ENCODE data around the gene NUDC.
"Not testable (repeated sequence)": the region's sequence is repeated elsewhere in the genome, so short reads cannot be mapped to it uniquely, and the experiment has no call there.

NUDC gene

DNA sequence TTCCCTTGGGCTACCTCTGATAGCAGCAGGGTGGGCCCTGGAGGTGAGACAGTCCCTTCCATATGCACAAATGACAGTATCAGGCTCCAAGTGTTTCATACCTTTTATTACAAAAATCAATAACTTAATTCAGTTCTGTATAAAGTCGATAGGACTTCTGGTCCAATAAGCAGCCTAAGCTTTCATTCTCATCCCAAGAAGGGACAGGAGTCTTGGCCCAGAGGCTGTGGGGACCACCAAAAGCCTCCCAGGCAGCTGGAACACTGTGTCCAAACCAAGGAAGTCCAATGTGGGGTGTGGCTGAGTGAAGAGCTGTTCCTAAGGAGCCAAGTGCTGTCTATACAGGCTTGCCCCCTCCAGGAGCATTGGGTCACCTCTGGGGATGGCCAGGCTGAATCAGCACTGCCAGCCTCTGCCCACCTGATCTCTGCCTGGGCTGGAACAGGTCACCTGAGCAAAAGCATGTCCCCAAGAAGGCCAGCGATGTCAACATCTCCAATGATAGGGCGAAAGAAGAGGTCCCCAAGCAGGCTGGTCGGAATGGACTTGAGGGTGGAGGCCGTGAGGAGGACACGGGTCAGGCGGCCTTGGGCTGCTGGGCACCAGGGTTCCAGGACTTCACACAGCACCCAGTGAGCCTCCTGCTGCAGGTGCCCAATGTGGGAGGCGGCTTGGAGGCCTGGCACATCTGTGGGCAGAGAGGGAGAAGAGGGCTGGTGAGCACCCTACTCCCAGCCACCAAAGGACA is 10.0 kb upstream of the NUDC start:
- no peak for DNase-seq (ENCODE audit: extremely low read depth in 1 of 2, low read depth in 1 of 2)

DNA sequence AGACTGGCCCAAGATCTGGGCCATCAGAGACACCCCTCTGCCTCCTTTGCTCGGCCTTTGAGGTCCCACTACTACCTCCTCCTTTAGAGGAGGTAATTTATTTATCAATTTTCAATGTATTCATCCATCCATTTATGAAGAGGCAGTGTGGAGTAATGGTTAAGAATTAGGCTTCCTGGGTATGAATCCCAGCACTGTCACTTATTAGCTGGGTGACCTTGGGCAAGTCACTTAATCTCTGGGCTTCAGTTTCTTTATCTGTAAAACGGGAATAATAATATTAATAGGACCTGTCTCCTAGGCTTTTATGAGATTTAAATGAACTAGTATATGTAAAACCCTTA is 9.4 kb upstream of the NUDC start:
- DNase-seq (ENCODE audit: extremely low read depth in 1 of 2, low read depth in 1 of 2), result no peak

DNA sequence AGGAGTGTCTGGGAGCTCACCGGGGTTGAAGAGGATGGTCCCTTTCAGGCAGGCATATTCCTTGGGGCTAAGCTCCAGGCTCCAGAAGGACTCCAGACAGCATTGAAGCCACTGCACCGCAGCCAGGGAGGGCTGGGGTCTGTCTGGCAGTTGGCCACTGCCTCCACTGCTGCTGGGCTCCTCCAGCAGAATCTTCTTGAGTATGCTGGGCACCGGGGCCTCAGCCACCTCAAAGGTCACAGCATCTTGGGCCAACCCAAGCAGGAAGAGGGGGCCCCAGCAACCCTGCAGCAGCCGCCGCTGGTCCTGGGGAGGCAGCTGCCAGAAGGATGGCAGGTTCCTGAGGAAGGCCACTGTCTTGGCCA is 8.2 kb upstream of the NUDC start:
- no peak for DNase-seq (ENCODE audit: extremely low read depth in 1 of 2, low read depth in 1 of 2)

DNA sequence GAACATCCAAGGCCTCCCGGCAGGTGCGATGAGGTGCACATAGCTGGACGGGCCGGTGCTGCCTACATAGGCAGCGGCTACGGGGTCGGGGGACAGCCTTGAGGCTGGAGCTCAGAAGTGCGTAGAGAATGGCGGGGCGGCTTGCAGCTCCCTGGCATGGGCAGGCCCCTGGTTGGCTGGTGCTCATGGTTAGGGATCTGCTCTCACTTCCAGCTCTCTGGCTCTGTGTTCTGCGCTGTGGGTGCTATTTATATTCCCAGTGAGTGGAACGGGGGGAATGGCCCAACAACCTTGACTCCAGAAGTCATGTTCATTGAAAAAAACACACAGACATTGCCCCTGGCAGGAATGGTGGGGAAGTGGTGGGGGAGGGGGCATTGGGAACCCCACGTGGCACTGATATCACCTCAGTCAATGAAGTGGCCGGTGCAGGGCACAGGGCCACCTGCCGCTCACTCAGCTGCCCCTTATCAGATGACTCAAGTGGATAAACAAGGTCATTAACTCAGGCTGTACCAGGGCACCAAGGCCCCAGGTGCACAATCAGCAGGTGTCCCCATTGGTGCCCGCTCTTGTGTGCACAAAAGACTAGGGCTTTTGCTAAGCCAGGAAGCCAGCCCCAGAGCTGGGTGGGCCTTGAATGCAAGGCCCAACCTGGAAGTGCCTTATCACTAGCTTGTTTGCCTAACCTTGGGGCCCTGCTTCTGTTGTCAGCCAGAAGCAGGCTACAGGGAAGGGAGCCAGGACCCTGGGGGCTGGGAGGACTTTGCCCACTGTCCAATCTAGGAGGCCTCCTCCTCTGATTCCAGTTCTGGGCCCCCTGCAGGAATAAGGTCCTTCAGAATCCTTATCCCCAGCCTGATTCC is 7.6 kb upstream of the NUDC start, which contains the start of gene NR0B2:
Gene NR0B2 (minus strand): TSS at position 222 of the 866 bp plus-strand sequence. CDS start 35 bp downstream, at position 187.
- DNase-seq (ENCODE audit: extremely low read depth in 1 of 2, low read depth in 1 of 2), result no peak

DNA sequence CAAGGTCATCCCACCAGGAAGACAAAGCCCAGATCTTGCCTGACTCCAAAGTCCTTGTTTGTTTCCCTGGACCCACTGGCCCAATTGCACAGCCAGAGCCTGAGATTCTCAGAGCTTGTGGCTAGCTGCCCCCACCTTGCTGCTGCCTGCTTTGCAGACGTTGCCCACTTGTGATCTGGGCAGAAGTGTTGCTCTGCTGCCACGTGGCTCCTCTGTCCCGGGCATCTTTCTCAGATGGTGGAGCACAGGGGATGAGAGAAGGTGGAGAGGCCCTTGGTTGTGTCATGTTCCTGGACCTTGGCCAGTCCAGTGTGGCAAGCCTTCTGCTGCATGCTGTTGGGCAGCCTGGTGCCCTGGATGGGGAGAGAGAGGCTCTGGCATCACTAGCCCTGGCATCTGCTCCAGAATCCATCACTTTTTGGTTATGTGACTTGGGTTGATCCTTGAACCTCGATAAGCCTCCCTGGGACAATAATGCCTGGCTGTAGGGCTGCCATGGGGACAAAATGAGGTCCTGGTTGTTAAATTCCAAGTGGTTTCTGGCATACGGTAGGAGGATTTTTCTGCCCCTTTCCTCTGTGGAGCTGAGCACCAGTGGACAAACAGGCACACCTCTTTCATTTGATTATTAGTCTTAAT is 6.2 kb upstream of the NUDC start:
- no peak for DNase-seq (ENCODE audit: extremely low read depth in 1 of 2, low read depth in 1 of 2)

DNA sequence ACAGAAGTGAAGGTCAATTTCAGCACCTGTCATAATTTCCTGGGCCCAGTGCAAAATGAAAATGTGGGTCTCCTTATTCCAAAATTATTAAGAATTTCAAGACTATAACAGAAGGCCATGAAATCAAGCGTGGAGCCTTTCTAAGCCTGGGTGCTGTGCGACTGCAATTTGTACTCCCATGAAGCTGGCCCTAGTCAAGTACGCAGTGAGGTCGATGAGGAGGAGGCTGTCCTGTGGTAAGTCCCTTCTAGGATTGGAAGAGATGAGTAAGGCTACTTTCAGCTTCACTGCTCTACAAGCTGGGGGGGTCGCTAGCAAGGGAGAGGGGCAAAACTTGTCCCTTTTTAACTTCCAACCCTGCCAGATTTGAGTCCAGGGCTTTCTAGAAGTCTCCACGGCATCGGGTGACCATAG is 410 bp upstream of the NUDC start:
- DNase-seq (ENCODE audit: extremely low read depth in 1 of 2, low read depth in 1 of 2), result no peak

DNA sequence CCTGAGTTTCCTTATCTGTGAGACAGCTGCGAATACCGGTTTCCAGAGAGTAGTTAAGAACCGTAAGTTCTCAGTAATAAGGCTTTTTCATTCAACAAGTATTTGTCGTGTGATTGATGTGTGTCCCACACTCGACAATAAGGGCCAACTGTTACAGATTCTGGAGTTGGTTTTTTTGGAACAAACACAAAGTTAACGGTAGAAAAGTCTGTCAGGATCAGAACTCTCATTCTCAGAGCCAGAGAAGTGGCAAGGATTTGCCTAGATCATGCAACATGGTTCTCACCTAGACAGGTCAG is 837 bp downstream of the NUDC start:
- no peak for DNase-seq (ENCODE audit: extremely low read depth in 1 of 2, low read depth in 1 of 2)

DNA sequence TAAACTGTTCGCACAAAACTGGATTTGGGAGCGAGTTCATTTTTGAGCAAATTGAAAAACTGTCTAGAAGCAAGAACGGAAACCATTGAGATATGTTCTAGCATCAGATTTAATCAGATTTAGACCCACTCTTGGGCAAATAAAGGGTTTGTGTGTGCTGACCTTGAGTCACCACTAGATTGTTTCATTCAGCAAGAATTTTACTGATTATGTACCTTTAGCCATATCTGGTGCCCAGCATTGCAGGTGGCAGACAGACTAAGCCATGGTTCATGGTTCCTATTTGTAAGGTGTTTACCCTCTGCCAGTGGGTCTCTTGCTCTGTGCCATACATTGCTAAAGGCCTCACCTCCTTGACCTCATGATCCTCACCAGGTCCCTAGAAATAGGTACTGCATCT is 1.4 kb downstream of the NUDC start:
- DNase-seq (ENCODE audit: extremely low read depth in 1 of 2, low read depth in 1 of 2), result no peak

DNA sequence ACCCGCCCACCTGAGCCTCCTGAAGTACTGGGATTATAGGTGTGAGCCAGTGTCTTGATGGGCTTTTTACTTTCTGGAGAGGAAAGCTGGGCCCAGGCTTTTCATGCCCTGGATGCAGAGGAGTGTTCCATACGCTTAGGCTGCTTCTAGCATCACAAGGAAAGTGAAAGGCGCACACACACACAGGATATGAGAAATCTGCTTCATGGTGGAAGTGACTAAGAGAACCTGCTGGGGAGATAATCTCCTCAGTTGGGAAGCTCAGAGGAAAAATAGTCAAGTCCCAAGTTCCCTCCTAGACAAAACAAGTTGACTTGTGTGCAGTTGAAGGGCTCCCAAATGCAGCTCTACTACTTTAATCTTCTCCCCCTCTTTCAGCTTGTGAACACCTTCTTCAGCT is 2.2 kb downstream of the NUDC start:
- no peak for DNase-seq (ENCODE audit: extremely low read depth in 1 of 2, low read depth in 1 of 2)

DNA sequence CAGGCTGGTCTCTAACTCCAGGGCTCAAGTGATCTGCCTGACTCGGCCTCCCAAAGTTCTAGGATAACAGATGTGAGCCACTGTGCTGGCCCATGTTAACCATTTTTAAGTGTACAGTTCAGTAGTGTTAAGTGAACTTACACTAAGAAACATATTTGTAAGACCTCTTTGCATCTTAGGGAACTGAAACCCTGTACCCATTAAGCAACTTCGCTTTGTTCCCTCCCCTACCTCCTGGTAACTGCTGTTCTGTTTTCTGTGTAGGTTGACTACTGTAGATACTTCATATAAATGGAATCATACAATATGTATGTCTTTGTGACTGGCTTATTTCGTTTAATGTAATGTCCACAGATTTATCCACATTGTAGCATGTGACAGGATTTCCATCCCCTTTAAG is 11.0 kb downstream of the NUDC start:
- no peak for DNase-seq (ENCODE audit: extremely low read depth in 1 of 2, low read depth in 1 of 2)

DNA sequence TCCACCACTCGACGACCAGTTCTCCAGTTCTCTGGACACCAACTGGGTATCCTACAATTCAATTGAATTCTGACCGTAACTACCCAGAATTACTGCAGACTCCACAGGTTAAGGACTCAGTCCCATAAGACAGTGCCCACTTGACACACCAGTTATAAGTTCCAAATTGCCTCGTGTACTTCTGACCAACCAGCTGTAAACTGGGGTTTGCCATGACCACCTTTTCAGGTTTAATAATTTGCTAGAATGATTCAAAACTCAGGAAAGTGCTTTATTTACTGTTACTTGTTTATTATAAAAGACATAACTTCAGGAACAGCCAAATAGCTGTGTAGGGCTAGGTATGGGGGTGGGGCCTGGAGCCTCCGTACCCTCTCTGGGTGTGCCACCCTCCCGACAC is 15.3 kb downstream of the NUDC start:
- DNase-seq (ENCODE audit: extremely low read depth in 1 of 2, low read depth in 1 of 2), result no peak

DNA sequence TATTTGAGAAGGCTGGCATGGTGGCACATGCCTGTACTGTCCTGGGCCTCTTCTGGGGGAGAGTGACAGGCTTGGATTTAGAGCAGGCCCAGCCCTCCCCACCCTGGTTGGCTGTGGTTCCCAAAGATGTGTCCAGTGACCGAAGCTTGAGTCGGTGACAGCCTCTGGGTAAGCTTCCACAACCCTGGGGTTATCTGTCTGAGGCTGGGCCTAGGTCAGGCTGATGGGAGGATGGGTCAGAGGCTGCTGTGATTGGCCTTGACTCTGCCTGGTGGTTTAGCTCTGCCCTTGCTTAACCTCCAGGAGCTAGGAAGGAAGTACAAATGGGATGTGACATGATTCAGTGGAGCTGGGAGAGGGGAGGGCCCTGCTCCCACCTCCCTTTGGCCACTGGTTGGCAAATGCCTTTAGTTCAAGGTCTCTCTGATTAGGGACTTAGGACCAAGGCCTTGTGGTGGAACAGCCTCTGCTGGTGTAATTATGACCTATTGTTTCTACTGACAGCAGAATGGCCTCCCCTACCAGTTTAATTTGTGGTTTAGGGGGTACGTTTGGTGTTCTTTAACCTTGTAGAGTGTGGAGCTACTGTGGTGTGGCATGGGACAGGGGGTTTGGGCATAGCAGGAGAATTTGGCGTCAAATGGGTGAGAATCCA is 16.6 kb downstream of the NUDC start:
- DNase-seq (ENCODE audit: extremely low read depth in 1 of 2, low read depth in 1 of 2), result no peak

DNA sequence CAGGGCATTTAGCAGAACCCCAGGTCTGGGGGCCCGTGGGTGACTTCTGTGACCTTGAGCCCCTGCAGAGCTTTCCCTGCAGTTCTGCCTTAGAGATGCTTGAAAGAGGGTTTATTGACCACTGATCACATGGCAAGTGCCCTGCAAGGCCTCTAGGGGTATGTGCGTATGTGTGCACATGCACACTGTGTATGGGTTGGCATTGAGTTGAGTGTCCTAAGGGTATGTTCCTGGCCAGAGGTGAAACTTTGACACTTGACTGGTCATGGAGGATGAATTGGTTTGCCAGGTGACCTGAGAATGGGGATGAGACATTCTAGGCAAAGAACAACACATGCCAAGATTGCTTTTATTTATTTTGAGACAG is 17.1 kb downstream of the NUDC start:
- DNase-seq (ENCODE audit: extremely low read depth in 1 of 2, low read depth in 1 of 2), result no peak

DNA sequence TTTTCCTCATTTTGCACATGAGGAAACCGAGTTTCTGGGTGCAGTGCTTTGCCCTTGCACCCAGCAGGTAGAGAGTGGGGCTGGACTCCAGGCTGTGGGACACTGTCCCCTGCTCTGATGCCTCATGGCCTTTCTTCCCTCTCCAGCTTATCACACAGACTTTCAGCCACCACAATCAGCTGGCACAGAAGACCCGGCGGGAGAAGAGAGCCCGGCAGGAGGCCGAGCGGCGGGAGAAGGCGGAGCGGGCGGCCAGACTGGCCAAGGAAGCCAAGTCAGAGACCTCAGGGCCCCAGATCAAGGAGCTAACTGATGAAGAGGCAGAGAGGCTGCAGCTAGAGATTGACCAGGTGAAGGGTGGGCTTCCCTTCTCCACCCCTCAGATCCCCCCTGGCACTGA is 19.8 kb downstream of the NUDC start:
- no peak for DNase-seq (ENCODE audit: extremely low read depth in 1 of 2, low read depth in 1 of 2)

DNA sequence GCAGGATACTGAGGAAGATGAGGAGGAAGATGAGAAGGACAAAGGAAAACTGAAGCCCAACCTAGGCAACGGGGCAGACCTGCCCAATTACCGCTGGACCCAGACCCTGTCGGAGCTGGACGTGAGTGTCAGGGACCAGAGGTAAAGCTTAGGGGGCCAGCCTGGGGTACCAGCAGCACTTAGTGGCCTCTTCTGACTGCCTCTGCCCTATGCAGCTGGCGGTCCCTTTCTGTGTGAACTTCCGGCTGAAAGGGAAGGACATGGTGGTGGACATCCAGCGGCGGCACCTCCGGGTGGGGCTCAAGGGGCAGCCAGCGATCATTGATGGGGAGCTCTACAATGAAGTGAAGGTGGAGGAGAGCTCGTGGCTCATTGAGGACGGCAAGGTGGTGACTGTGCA is 21.1 kb downstream of the NUDC start:
- no peak for DNase-seq (ENCODE audit: extremely low read depth in 1 of 2, low read depth in 1 of 2)

DNA sequence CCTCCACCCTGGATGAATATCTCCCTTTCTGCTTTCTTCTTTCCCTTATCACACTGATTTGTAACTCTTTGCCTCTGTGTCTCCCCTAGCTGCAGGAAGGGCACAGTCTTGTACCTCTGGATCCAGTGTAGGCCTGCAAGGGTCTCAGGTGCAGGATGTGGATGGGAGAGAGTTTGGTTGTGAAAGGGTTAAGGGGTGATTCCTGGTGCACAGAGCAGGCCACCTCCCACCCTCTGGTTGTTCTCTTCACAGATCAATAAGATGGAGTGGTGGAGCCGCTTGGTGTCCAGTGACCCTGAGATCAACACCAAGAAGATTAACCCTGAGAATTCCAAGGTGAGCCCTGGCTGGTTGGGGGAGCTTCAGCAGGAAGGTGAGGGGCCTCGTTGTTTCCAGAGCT is 23.6 kb downstream of the NUDC start:
- DNase-seq (ENCODE audit: extremely low read depth in 1 of 2, low read depth in 1 of 2), result no peak

DNA sequence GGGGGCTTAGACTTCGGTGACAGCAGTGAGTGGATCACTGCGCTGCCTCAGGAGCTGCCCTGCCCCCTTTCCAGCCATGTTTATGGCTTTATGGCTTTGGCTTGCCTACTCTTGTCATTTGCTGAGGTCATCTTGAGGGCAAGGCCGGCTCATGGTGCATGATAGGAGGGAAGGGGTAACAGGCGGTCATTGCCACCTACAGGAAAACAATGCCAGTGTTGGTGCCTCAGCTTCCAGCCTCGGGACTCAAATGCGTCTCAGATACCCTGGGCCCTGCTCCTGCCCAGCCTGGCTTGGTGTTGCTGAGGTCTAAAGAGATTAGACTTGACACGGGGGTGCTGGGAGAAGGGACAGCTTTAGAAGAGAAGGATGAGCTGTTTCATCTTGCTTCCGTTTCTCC is 24.2 kb downstream of the NUDC start:
- no peak for DNase-seq (ENCODE audit: extremely low read depth in 1 of 2, low read depth in 1 of 2)

DNA sequence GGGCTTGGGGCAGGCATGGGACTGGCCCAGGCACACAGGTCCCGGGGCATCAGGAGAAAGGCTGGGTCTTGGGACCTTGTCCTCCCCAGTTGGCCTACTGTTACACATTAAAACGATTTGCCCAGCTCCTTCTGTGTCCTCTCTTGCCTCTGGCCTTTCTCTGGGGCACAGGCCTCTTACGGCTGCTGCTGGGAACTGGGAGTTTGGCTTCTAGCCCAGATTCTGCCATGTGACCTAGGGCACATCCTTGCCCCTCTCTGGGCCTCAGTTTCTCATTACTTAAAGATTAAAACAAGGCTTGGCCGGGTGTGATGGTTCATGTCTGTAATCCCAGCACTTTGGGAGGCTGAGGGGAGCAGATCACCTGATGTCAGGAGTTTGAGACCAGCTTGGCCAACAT is 24.7 kb downstream of the NUDC start:
- no peak for DNase-seq (ENCODE audit: extremely low read depth in 1 of 2, low read depth in 1 of 2)

DNA sequence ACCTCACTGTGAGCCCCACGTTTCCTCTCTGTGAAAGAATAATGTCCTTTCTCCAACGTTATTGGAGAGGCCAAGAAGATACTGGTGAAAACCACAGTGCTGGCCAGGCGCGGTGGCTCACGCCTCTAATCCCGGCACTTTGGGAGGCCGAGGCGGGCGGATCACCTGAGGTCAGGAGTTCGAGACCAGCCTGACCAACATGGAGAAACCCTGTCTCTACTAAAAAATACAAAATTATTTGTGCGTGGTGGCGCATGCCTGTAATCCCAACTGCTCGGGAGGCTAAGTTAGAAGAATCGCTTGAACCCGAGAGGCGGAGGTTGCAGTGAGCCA is 27.1 kb downstream of the NUDC start:
- not testable (repeated sequence) for DNase-seq (ENCODE audit: extremely low read depth in 1 of 2, low read depth in 1 of 2)

DNA sequence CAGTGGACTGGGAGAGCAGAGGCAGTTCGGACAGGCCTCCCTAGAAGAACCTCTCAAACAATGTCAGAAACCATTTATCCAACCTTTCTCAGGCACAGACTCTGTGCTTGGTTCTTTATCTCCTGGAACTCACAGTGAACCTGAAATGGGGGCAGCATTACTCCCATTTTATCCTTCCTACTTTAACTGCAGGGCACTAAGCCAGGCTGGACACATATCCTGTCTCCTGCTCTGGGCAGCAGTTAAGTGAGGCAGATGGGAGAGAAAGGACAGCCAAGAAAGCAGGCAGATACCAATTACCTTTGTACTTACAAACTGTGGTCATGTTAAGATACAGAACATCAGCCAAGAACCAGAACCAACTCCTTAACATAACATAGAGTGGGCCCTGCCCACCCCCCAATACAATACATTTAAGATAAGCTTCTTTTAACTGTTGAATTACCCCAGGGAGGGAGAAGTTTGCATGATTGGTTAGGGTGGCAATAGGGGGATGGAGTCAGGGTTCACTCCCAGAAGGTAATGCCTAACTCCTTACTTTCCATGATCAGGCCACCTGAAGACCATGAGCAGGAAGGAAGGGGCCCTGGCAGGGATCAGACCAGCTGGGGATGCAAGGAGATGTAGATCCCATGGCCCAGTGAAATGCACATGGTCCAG is 27.9 kb downstream of the NUDC start:
- no peak for DNase-seq (ENCODE audit: extremely low read depth in 1 of 2, low read depth in 1 of 2)

DNA sequence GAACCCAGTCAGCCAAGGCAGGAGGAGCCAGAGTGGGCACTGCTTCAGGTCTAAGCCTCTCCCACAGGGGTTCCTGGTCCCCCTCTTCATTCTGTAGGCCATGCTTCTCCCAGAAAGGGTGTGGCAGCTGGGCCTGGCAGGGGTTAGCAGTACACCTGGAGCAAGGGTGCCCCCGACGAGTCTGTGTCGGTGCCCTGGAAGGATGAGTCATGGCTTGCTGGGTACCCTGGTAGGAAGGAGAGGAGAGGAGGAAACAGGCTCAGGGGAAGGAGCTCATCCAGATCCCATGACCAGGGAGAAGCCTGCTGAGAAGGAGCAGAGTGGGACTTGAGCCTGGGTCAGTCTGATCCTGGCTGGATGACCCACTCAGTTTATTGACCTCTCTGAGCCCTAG is 28.4 kb downstream of the NUDC start:
- DNase-seq (ENCODE audit: extremely low read depth in 1 of 2, low read depth in 1 of 2), result no peak
